ENCODE measurements around the gene DLG3. TPM values are rescaled to one million over a fixed set of nuclear protein-coding genes. Genes with fewer than 3 reads are reported as not detected.
"Not testable (repeated sequence)": the region's sequence is repeated elsewhere in the genome, so short reads cannot be mapped to it uniquely, and the experiment has no call there.

DLG3 gene
- 1.5 and 1.9 TPM in 2 replicates for total RNA-seq (2014; rRNA removed; shearing (Covaris generic); ENCODE audit: low replicate concordance)

DNA sequence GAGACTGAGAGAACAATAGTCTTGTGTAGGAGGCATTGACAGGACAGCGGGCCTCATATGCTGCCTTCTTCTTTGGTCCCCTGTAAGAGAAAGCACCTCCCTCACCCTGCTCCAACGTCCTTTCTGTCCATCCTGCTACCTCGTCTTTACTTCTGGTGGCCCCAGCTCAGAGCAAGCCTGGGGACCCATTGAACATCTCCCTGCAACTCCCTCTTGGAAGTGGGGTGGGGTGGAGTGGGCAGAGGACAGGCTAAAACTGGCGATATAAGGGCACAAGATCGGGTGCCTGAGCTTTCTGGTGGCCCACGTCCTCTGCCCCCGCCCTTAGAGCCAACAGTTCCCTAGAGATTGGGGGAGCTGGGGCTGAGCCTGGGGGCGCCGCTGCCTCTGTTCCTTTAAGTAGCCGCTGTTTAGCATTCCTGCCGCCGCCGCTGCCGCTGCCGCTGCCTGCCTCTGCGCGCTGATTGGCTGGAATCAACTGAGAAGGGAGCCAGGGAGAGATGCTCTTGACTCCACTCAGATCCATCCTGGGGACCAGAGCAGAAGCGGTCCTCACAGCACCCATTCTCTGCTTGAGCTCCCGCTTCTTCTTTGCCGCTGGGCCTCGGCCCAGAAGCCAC is at the start of gene DLG3:
Gene DLG3 (plus strand): TSS at position 510 of the 620 bp plus-strand sequence. CDS start 367 bp downstream, outside the sequence.
- H3K9me3 ChIP-seq, result no peaks in the 10 kb centered on the region
- H3K27me3 ChIP-seq, result peaks cover 4% of the 10 kb centered on the region; the same call in 1 of the 2 replicates
- peak; percentile 42 for DNase-seq
- no peaks in the 10 kb centered on the region for H3K36me3 ChIP-seq
- H3K4me3 ChIP-seq, result no peak within 1 kb of the TSS

DNA sequence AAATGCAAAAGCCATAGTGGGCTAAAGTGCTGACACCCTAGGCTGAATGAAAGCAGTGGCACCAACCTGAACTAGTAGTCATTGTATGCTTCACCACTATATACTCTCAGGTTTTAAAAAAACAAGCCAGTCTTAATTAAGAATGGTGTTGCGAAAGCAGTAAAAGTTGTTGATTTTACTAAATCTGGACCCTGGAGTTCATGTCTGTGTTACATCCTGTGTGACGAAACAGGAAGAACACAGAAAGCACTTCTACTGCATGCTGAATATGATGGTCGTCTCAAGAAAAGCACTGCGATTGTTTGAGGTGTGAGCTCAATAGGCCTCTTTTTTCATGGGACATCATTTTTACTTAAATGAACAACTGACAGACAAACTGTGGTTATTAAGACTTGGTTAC is 45.7 kb upstream of the DLG3 start:
- no peak for DNase-seq
- Histone ChIP-seq H3K4me3 (no peak overlapping the region), H3K27me3 (no peaks in the 10 kb centered on the region), H3K36me3 (peaks cover 8% of the 10 kb centered on the region), H3K9me3 (no peaks in the 10 kb centered on the region)

DNA sequence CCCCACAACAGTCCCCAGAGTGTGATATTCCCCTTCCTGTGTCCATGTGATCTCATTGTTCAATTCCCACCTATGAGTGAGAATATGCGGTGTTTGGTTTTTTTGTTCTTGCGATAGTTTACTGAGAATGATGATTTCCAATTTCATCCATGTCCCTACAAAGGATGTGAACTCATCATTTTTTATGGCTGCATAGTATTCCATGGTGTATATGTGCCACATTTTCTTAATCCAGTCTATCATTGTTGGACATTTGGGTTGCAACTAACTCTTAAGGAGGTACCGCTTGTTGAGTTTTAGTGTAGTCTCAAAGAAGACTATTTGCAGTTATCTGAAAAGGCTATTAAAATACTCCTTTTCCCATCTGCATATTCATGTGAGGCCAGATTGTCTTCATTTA is 44.5 kb upstream of the DLG3 start:
- H3K4me3 ChIP-seq, H3K36me3 ChIP-seq, H3K27me3 ChIP-seq, H3K9me3 ChIP-seq, DNase-seq: not testable (repeated sequence)

DNA sequence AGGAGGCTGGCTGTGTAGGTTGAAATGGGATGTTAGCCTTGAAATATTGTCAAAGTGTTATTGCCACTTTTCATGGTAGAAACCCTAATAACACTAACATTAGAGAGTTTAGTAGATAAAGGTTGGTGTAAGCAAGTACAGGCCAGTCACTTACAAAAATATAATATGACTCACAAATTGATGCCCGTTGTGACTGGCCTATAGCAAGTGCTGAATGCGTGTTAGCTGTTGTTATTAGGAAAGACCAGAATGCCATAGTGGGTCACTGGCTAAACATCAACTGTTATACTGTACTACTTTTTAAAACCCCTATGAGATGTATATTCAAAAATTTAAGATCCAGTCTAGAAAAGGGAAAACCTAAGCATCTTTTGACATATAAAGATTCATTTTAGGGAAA is 41.9 kb upstream of the DLG3 start:
- H3K36me3 ChIP-seq, result no peaks in the 10 kb centered on the region; the same call in none of the 2 replicates

DNA sequence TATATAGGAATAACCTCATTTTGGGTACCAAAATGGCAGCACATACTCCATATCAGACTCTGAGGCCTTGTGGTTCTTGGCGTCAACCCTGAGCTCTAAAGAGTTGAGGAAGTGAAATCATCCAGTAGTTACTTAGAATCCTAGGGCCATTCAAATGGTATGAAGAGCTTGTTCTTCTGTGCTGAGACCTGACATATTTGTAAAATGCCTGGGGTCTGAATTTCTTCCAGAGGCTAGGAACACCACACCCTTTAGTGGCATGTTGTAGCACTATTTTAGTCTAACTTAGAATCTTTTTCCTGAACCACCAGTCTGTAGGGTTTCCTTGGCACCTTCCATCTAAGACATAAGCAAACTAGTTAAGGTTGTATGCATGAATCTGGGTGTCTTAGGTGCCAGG is 39.6 kb upstream of the DLG3 start:
- no peaks in the 10 kb centered on the region for H3K9me3 ChIP-seq
- peaks cover 4% of the 10 kb centered on the region for H3K36me3 ChIP-seq
- H3K4me3 ChIP-seq, result no peak overlapping the region
- no peak for DNase-seq
- H3K27me3 ChIP-seq, result no peaks in the 10 kb centered on the region

More for the DNA sequence above, 41.9 kb upstream of the DLG3 start:
- no peak for DNase-seq
- Histone ChIP-seq H3K9me3 (no peaks in the 10 kb centered on the region), H3K27me3 (no peaks in the 10 kb centered on the region), H3K4me3 (no peak overlapping the region)

DNA sequence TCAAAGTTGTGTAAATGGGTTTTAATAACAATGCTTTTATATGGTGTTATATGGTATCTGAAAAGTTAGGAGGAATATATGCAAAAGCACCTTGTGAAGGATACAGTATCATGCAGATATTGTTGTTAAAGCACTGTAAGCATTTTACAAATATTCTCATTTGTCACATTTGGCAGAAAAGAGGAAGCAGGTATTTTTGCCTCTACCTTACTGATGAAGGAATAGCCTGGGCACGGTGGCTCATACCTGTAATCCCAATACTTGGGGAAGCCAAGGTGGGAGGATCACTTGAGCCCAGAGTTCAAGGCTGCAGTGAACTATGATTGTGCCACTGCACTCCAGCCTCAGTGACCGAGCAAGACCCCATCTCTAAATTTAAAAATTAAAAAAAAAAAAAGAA is 33.7 kb upstream of the DLG3 start:
- Histone ChIP-seq H3K36me3 (peaks cover 4% of the 10 kb centered on the region; the same call in 1 of the 2 replicates), H3K4me3 (no peak overlapping the region), H3K27me3 (no peaks in the 10 kb centered on the region), H3K9me3 (no peaks in the 10 kb centered on the region)
- no peak for DNase-seq

DNA sequence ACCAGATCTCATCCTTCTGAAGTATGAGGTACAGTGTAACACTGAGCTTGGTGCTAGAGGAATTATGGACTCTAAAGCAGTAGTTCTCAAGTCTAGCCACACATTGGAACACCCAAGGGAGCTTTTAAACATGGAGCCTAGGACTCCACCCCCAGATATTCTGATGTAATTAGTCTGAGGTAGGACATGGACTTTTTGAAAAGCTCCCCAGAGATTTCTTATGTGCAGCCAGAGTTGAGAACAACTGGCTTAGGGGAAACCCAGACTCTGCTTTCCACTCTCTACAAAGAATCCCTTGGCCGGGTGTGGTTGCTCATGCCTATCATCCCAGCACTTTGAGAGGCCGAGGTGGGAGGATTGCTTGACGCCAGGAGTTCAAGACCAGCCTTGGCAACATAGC is 33.2 kb upstream of the DLG3 start:
- Histone ChIP-seq H3K4me3 (no peak overlapping the region), H3K27me3 (no peaks in the 10 kb centered on the region), H3K36me3 (peaks cover 4% of the 10 kb centered on the region; the same call in 1 of the 2 replicates), H3K9me3 (no peaks in the 10 kb centered on the region)
- no peak for DNase-seq

DNA sequence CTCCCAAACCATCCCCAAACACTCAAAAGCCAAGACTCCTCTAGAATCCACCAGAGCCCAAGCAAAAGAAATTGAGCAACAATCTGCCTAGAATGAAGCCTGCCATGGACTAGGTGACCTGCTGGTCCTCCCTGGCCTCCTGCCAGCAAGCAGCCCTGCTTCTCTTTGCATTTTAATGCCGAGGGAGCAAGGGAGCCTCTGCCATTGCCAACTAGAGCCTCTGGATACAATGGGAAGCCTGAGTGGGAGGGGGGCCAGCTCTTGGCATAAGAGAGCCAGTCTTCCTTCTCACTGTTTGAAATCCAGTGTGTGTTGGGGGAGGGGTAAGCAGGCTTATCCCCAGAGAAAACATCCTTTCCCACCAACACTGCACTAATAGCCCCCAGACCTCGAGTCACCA is 23.0 kb upstream of the DLG3 start:
- Histone ChIP-seq H3K36me3 (no peaks in the 10 kb centered on the region; the same call in none of the 2 replicates), H3K27me3 (no peaks in the 10 kb centered on the region), H3K9me3 (no peaks in the 10 kb centered on the region), H3K4me3 (no peak overlapping the region)
- no peak for DNase-seq

DNA sequence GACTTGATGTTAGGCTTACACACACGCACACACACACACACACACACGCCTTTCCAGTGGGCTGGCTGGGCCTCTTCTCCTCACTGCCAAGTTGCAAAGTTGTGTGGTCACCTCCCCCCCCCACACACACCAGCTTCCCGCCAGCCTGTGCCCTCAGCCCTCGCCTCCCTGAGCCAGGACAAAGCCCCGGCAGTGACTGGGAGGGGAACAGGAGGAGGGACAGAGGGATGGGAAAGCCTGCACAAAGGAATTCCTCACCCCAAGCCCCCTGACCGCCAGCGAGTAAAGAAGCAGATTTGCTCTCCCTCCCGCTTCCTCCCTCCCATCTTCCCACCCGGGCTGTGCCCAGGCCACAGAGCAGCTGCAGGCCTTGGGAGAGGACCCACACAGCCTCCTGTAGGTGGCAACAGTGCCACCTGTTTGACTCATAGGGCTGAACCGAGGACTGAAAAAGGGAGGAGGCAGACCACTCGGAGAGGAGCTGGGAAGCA is 21.7 kb upstream of the DLG3 start, which contains the start of gene GDPD2:
Gene GDPD2 (plus strand): TSS at position 464 of the 491 bp plus-strand sequence. CDS start 1,671 bp downstream, outside the sequence.
- Histone ChIP-seq H3K9me3 (no peaks in the 10 kb centered on the region), H3K27me3 (no peaks in the 10 kb centered on the region), H3K36me3 (no peaks in the 10 kb centered on the region; the same call in none of the 2 replicates), H3K4me3 (no peak within 1 kb of the TSS)
- no peak for DNase-seq

DNA sequence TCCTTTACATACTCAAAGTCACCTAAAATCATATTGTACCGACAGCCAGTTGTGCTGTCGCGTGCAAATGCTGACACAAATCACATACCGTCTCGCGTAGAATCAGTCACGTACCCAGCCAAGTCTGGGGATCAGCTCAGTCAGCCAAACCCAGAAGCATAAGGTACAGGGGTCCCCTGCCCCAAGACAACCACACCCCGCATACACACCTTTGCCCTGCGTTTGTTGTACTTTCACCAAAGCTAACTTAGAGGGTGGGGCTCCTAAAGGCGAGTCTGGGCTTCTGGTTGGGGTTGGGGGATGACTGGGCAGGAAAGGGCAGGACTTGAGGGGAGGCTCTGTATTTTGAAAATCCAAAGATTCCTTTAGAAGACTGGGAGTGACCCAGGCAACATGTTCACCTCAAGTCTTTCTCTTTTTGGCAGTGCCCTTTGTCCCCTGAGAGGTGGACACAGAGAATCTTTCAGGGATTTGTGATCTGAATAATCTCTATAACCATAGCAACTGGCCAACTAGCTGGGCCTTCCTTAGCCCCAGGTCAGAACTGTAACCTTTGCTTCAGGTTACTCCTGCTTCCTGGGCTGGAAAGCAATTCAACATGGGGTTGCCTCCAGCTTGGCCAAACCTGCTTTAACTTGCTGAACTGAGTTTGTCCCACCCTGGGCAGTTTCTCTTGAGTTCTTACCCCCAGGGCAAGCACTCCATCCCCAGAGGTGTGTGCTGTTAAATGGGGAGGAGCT is 20.5 kb upstream of the DLG3 start:
- Histone ChIP-seq H3K9me3 (no peaks in the 10 kb centered on the region), H3K4me3 (no peak overlapping the region), H3K27me3 (no peaks in the 10 kb centered on the region), H3K36me3 (no peaks in the 10 kb centered on the region; the same call in none of the 2 replicates)
- DNase-seq, result no peak

DNA sequence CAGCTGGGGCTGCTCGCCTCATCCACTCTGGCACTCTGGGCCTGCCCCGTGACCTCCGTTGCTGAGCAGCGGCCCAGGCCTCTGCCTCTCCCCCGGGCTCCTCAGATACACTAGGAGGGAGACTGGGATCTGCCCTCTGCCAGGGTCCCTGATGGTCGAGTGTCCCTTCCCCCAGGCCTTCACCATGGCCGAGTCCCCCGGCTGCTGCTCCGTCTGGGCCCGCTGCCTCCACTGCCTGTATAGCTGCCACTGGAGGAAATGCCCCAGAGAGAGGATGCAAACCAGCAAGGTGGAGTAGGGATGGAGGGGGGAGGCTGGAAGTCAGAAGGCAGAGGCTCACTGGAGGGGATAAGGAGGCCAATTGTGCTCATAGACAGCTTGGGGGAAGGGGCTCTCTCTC is 19.8 kb upstream of the DLG3 start:
- Histone ChIP-seq H3K9me3 (no peaks in the 10 kb centered on the region), H3K36me3 (no peaks in the 10 kb centered on the region; the same call in none of the 2 replicates), H3K27me3 (no peaks in the 10 kb centered on the region), H3K4me3 (no peak overlapping the region)
- DNase-seq, result no peak

DNA sequence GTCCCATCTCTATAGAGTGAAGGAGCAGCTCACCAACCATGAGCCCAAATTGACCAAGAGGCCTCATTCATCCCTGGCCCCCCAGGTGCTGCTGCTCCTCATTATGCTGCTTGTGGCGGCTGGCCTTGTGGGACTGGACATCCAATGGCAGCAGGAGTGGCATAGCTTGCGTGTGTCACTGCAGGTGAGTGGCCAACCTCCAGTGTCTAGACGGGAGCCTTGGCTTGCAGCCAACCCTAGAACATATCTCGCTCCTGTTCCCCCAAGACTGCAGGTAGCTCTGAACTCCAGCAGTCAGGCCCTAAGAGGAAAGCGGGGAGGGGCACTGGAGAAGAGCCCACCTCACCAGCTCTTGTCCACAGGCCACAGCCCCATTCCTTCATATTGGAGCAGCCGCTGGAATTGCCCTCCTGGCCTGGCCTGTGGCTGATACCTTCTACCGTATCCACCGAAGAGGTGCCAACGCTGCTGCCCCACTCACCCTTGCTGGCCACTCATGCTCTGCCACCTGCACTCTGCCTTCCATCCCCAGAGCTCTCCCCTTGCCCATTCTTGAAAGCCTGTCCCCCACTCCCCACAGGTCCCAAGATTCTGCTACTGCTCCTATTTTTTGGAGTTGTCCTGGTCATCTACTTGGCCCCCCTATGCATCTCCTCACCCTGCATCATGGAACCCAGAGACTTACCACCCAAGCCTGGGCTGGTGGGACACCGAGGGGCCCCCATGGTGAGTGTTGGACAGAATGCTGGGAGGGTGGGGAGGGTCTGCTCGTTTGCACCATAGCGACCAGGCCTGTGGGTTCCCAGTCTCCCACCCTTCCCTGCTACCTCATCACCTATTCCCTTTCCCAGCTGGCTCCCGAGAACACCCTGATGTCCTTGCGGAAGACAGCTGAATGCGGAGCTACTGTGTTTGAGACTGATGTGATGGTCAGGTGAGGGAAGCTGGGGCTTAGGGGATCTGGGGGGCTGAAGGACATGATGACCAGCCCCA is 18.1 kb upstream of the DLG3 start:
- Histone ChIP-seq H3K27me3 (no peaks in the 10 kb centered on the region), H3K9me3 (no peaks in the 10 kb centered on the region), H3K36me3 (no peaks in the 10 kb centered on the region), H3K4me3 (no peak overlapping the region)
- no peak for DNase-seq

DNA sequence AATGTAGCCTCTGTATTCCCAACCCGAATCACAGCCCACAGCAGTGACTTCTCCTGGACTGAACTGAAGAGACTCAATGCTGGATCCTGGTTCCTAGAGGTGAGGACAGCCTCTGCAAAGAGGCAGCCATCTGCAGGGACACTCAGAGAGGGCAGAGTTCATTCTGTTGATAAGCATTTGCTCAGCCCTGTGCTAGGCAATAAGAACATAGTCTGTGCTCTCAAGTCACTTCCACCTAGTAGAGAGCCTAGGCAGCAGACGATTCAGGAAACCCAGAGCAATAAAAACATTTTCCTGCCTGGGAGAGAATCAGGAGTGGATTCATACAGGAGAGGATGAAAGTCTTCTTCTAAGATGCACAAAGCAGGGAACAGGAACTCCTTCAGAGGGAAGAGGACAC is 17.3 kb upstream of the DLG3 start:
- Histone ChIP-seq H3K9me3 (no peaks in the 10 kb centered on the region), H3K4me3 (no peak overlapping the region), H3K36me3 (no peaks in the 10 kb centered on the region), H3K27me3 (no peaks in the 10 kb centered on the region)
- no peak for DNase-seq

DNA sequence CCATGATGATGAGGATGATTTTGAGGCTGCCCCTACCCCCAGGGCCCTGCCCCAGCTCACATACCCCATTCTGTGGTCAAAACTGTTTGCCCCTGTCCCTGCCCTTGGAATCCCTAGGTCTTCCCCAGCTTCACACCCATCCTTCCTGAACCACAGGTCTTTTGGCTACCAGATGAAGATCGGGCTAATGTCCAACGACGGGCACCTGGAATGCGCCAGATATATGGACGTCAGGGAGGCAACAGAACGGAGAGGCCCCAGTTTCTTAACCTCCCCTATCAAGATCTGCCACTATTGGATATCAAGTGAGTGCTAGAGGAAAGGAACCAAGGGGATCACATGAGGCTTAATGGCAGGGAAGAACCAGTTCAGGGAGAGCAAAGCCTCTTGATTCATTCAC is 14.9 kb upstream of the DLG3 start:
- Histone ChIP-seq H3K4me3 (no peak overlapping the region), H3K27me3 (no peaks in the 10 kb centered on the region), H3K9me3 (no peaks in the 10 kb centered on the region), H3K36me3 (no peaks in the 10 kb centered on the region)
- no peak for DNase-seq

DNA sequence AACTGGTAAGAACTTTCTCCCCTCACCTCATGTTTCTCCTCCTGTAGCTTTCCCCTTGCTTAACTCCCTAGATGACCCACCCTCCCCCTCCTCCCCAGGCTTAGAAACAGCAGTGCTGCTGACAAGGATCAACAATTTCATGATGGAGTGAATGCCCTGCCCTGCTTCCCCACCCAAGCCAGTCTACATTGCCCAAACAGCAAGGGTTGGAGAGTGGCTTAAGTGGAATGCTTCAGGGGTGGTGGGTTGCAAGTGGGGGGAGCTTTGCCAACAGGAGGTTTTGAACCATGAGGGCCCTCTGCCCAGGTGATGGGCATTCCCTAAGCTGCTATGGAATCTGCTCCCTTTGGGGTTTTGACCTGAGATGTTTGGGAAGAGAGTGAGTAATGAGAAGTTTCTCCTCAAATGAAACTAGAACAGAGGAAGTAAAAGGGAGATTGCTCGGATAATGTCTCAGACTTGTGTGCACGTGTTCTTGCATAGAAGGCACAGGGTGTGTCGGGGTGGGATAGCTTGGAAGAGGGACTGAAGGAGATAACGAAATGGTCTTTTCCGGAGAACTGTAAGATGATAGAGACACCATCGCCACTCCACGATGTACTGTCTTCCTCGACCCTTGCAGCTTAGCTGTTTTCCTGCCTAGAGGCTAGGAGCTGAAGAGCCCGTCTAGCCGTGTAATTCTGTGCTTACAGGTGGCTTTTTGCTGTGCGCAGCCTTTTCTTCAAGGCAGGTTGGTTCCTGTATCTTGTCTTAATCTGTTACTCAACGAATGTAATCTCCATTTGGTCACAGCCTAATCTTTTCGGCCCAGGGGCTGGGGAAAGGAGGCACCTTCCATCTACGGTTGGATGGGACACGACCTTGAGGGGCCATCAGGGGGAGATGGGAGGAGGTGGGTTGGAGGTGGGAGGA is 11.4 kb upstream of the DLG3 start:
- no peak for DNase-seq
- Histone ChIP-seq H3K36me3 (no peaks in the 10 kb centered on the region), H3K27me3 (no peaks in the 10 kb centered on the region), H3K9me3 (no peaks in the 10 kb centered on the region), H3K4me3 (peak overlapping the region; percentile 60)
